Right renal pelvis (tissue), 4 donors: ENCODE data around the gene NUTM2F. TPM values are rescaled to one million over a fixed set of nuclear protein-coding genes. Genes with fewer than 3 reads are reported as not detected.

Experiments
- polyA plus RNA-seq, 4 donors: library from polyadenylated mRNA; unstranded; fragments of 120-200 nt; gene quantifications; one replicate each; pipeline ENCODE4 v1.2.1, GENCODE V29; 2013; ENCODE audit not compliant: insufficient read length in 4 of 4

The NUTM2F gene
- polyA plus RNA-seq, 4 donors: not detected

Other genes with a start within 250 kb of the NUTM2F start
- gene PTPDC1, start 244.2 kb downstream of the NUTM2F start, polyA plus RNA-seq: 10 to 100 TPM in 3 of 4 donors, 1 to 10 TPM in 1; 9.7 to 11.9 (median 11.6) TPM
- 1 to 10 TPM; 5.0 to 7.6 (median 5.3) TPM for gene ZNF169, start 69.3 kb downstream of the NUTM2F start, polyA plus RNA-seq
- gene PCAT7, start 226.4 kb upstream of the NUTM2F start, polyA plus RNA-seq: 1 to 10 TPM in 1 of 4 donors, under 1 TPM in 3; 0.38 to 1.1 (median 0.43) TPM